ENCODE measurements around the gene MYO16.

The MYO16 gene

GRCh38 chr13:108922108-108922507 lies 292.7 kb downstream of the MYO16 start:
- DNase-seq (ENCODE audit: low spot score) = no peak
- no peak for TF ChIP-seq CTCF (IDR thresholded peaks at IDR 0.05; ENCODE audit: borderline replicate concordance, control extremely low read depth, extremely low read depth, insufficient read depth, missing control alignments)
- in situ Hi-C loops (cut with MboI; ENCODE audit: low sequenced_read_pairs, unreplicated experiment) = no loop called here

GRCh38 chr13:108923386-108924047 lies 294.1 kb downstream of the MYO16 start:
- in situ Hi-C loops (cut with MboI; ENCODE audit: low sequenced_read_pairs, unreplicated experiment) = no loop called here
- TF ChIP-seq CTCF (IDR thresholded peaks at IDR 0.05; ENCODE audit: borderline replicate concordance, control extremely low read depth, extremely low read depth, insufficient read depth, missing control alignments) = no peak
- no peak for DNase-seq (ENCODE audit: low spot score)

- DNase-seq (ENCODE audit: low spot score) = no peak
- no peak for TF ChIP-seq CTCF (IDR thresholded peaks at IDR 0.05; ENCODE audit: borderline replicate concordance, control extremely low read depth, extremely low read depth, insufficient read depth, missing control alignments)
- in situ Hi-C loops (cut with MboI; ENCODE audit: low sequenced_read_pairs, unreplicated experiment) = no loop called here
Observed at GRCh38 chr13:108924134-108924533, 294.7 kb downstream of the MYO16 start.

- TF ChIP-seq CTCF (IDR thresholded peaks at IDR 0.05; ENCODE audit: borderline replicate concordance, control extremely low read depth, extremely low read depth, insufficient read depth, missing control alignments) = no peak
- in situ Hi-C loops (cut with MboI; ENCODE audit: low sequenced_read_pairs, unreplicated experiment) = no loop called here
- no peak for DNase-seq (ENCODE audit: low spot score)
Observed at GRCh38 chr13:108924541-108924940, 295.1 kb downstream of the MYO16 start.

GRCh38 chr13:108925070-108925469 lies 295.7 kb downstream of the MYO16 start:
- TF ChIP-seq CTCF (IDR thresholded peaks at IDR 0.05; ENCODE audit: borderline replicate concordance, control extremely low read depth, extremely low read depth, insufficient read depth, missing control alignments) = no peak
- in situ Hi-C loops (cut with MboI; ENCODE audit: low sequenced_read_pairs, unreplicated experiment) = no loop called here
- no peak for DNase-seq (ENCODE audit: low spot score)

- DNase-seq (ENCODE audit: low spot score) = no peak
- in situ Hi-C loops (cut with MboI; ENCODE audit: low sequenced_read_pairs, unreplicated experiment) = no loop called here
- TF ChIP-seq CTCF (IDR thresholded peaks at IDR 0.05; ENCODE audit: borderline replicate concordance, control extremely low read depth, extremely low read depth, insufficient read depth, missing control alignments) = no peak
Observed at GRCh38 chr13:108926862-108927261, 297.5 kb downstream of the MYO16 start.

Data from GM13976 (cell line).